ENCODE data around the gene FOXK2. TPM values are rescaled to one million over a fixed set of nuclear protein-coding genes. Genes with fewer than 3 reads are reported as not detected.

Gene FOXK2
- total and polyA plus RNA-seq, 4 donors: 23.4 to 59.8 (median 33.4) TPM

- TF ChIP-seq CTCF (IDR thresholded peaks at IDR 0.05; ENCODE audit: control extremely low read depth, extremely low read depth): no peak
- no peaks in the 10 kb centered on the region for H3K27me3 ChIP-seq (ENCODE audit: control insufficient read depth in 3 of 3, insufficient read depth in 3 of 3, low read length in 2 of 3)
- H3K27ac ChIP-seq (ENCODE audit: low read depth in 1 of 2, low read length in 1 of 2): no peak overlapping the region
- DNase-seq: no peak
- no peaks in the 10 kb centered on the region for H3K9me3 ChIP-seq (ENCODE audit: control insufficient read depth in 4 of 4, insufficient read depth in 3 of 4, low read length in 3 of 4)
- no peak for ATAC-seq (ENCODE audit: insufficient read depth, low FRiP score)
- H3K9ac ChIP-seq (ENCODE audit: insufficient read depth in 1 of 2, low read length in 2 of 2): no peak overlapping the region
- H3K4me1 ChIP-seq (ENCODE audit: control insufficient read depth in 5 of 5, insufficient read depth in 5 of 5, low read length in 5 of 5): peaks cover 0 to 2% (median 0%) of the 10 kb centered on the region in 5 donors
- H3K36me3 ChIP-seq (ENCODE audit: control insufficient read depth in 4 of 4, insufficient read depth in 4 of 4, low read length in 4 of 4): peaks cover under 1 to 28% (median 12%) of the 10 kb centered on the region in 4 donors
- no peak overlapping the region for H3K4me3 ChIP-seq
- WGBS, 2 donors: 85 to 94% methylated on average over 25 of the region's 25 CpGs
Measured at GRCh38 chr17:82490512-82491195, 28.9 kb upstream of the FOXK2 start.

GRCh38 chr17:82491196-82491530 lies 28.4 kb upstream of the FOXK2 start:
- peaks cover 0 to 4% (median 0%) of the 10 kb centered on the region in 5 donors for H3K4me1 ChIP-seq (ENCODE audit: control insufficient read depth in 5 of 5, insufficient read depth in 5 of 5, low read length in 5 of 5)
- no peak overlapping the region for H3K9ac ChIP-seq (ENCODE audit: insufficient read depth in 1 of 2, low read length in 2 of 2)
- DNase-seq (no peak), ATAC-seq (ENCODE audit: insufficient read depth, low FRiP score) (no peak)
- H3K27me3 ChIP-seq (ENCODE audit: control insufficient read depth in 3 of 3, insufficient read depth in 3 of 3, low read length in 2 of 3): no peaks in the 10 kb centered on the region
- 92 to 93% methylated on average over 10 of the region's 10 CpGs for WGBS, 2 donors
- H3K36me3 ChIP-seq (ENCODE audit: control insufficient read depth in 4 of 4, insufficient read depth in 4 of 4, low read length in 4 of 4): peaks cover 0 to 23% (median 8%) of the 10 kb centered on the region in 4 donors
- H3K27ac ChIP-seq (ENCODE audit: low read depth in 1 of 2, low read length in 1 of 2): no peak overlapping the region
- H3K4me3 ChIP-seq: no peak overlapping the region
- H3K9me3 ChIP-seq (ENCODE audit: control insufficient read depth in 4 of 4, insufficient read depth in 3 of 4, low read length in 3 of 4): no peaks in the 10 kb centered on the region
- no peak for TF ChIP-seq CTCF (IDR thresholded peaks at IDR 0.05; ENCODE audit: control extremely low read depth, extremely low read depth)

DNA sequence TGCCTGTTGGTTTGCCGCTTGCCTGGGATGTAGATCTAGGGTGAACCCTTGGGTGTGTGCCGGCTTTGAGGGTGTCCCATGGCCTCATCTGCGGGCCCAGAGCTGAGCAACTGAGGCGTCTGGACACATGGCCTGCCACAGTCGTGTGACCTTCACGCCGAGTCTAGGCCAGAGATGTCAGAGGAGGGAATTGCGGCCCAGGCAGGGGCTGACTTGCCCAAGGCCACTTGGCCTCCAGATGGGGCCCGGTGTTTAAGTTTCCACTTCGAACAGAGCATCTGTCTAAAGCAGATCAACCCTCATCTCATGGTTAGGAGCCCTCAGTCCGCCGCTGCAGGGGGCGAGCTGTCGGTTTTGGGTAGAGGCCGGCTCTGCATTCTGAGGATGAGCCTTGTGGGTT lies 28.0 kb upstream of the FOXK2 start:
- 88 to 94% methylated on average over 15 of the region's 15 CpGs for WGBS, 2 donors
- no peak overlapping the region for H3K27ac ChIP-seq (ENCODE audit: low read depth in 1 of 2, low read length in 1 of 2)
- H3K36me3 ChIP-seq (ENCODE audit: control insufficient read depth in 4 of 4, insufficient read depth in 4 of 4, low read length in 4 of 4): peaks cover 0 to 19% (median 6%) of the 10 kb centered on the region in 4 donors
- H3K4me1 ChIP-seq (ENCODE audit: control insufficient read depth in 5 of 5, insufficient read depth in 5 of 5, low read length in 5 of 5): peaks cover 0 to 6% (median 0%) of the 10 kb centered on the region in 5 donors
- DNase-seq (no peak), ATAC-seq (ENCODE audit: insufficient read depth, low FRiP score) (no peak)
- no peak overlapping the region for H3K9ac ChIP-seq (ENCODE audit: insufficient read depth in 1 of 2, low read length in 2 of 2)
- no peaks in the 10 kb centered on the region for H3K9me3 ChIP-seq (ENCODE audit: control insufficient read depth in 4 of 4, insufficient read depth in 3 of 4, low read length in 3 of 4)
- no peak overlapping the region for H3K4me3 ChIP-seq
- TF ChIP-seq CTCF (IDR thresholded peaks at IDR 0.05; ENCODE audit: control extremely low read depth, extremely low read depth): no peak
- no peaks in the 10 kb centered on the region for H3K27me3 ChIP-seq (ENCODE audit: control insufficient read depth in 3 of 3, insufficient read depth in 3 of 3, low read length in 2 of 3)

Measured in lung (tissue), 12 donors.